ENCODE measurements around the gene ZNF236.

The ZNF236 gene

GRCh38 chr18:76821356-76821874 is 942 bp upstream of the ZNF236 start:
- DNase-seq (ENCODE audit: low read depth in 2 of 2), result no peak

GRCh38 chr18:76821875-76822505 is 367 bp upstream of the ZNF236 start:
- peak; percentile 27 for DNase-seq (ENCODE audit: low read depth in 2 of 2)

- DNase-seq (ENCODE audit: low read depth in 2 of 2), result no peak
Observed at GRCh38 chr18:76823161-76823538, 793 bp downstream of the ZNF236 start.

- no peak for DNase-seq (ENCODE audit: low read depth in 2 of 2)
Observed at GRCh38 chr18:76823587-76824011, 1.2 kb downstream of the ZNF236 start.

- no peak for DNase-seq (ENCODE audit: low read depth in 2 of 2)
Observed at GRCh38 chr18:76824145-76824676, 1.9 kb downstream of the ZNF236 start.

GRCh38 chr18:76824754-76825153 is 2.4 kb downstream of the ZNF236 start:
- no peak for DNase-seq (ENCODE audit: low read depth in 2 of 2)

- DNase-seq (ENCODE audit: low read depth in 2 of 2), result no peak
Observed at GRCh38 chr18:76827205-76828200, 5.1 kb downstream of the ZNF236 start.

GRCh38 chr18:76834379-76834778 is 12.0 kb downstream of the ZNF236 start:
- DNase-seq (ENCODE audit: low read depth in 2 of 2), result no peak

- DNase-seq (ENCODE audit: low read depth in 2 of 2), result no peak
Observed at GRCh38 chr18:76835380-76835779, 13.0 kb downstream of the ZNF236 start.

GRCh38 chr18:76837071-76837470 is 14.7 kb downstream of the ZNF236 start:
- no peak for DNase-seq (ENCODE audit: low read depth in 2 of 2)

GRCh38 chr18:76838182-76838581 is 15.8 kb downstream of the ZNF236 start:
- DNase-seq (ENCODE audit: low read depth in 2 of 2), result no peak

GRCh38 chr18:76839086-76839794 is 16.9 kb downstream of the ZNF236 start:
- no peak for DNase-seq (ENCODE audit: low read depth in 2 of 2)

GRCh38 chr18:76842837-76843530 is 20.6 kb downstream of the ZNF236 start:
- no peak for DNase-seq (ENCODE audit: low read depth in 2 of 2)

- DNase-seq (ENCODE audit: low read depth in 2 of 2), result no peak
Observed at GRCh38 chr18:76844144-76844543, 21.8 kb downstream of the ZNF236 start.

GRCh38 chr18:76844742-76845477 is 22.6 kb downstream of the ZNF236 start:
- DNase-seq (ENCODE audit: low read depth in 2 of 2), result no peak

GRCh38 chr18:76846217-76846616 is 23.9 kb downstream of the ZNF236 start:
- no peak for DNase-seq (ENCODE audit: low read depth in 2 of 2)

- no peak for DNase-seq (ENCODE audit: low read depth in 2 of 2)
Observed at GRCh38 chr18:76847916-76848315, 25.6 kb downstream of the ZNF236 start.

- DNase-seq (ENCODE audit: low read depth in 2 of 2), result no peak
Observed at GRCh38 chr18:76850112-76850511, 27.8 kb downstream of the ZNF236 start.

GRCh38 chr18:76855594-76855993 is 33.2 kb downstream of the ZNF236 start:
- DNase-seq (ENCODE audit: low read depth in 2 of 2), result no peak

- DNase-seq (ENCODE audit: low read depth in 2 of 2), result no peak
Observed at GRCh38 chr18:76857476-76857875, 35.1 kb downstream of the ZNF236 start.
